ENCODE results near the gene RALGAPB. TPM values are rescaled to one million over a fixed set of nuclear protein-coding genes. Genes with fewer than 3 reads are reported as not detected.
"Not testable (repeated sequence)": the region's sequence is repeated elsewhere in the genome, so short reads cannot be mapped to it uniquely, and the experiment has no call there.

RALGAPB gene
- total RNA-seq, 1 experiment from 2014 or later = 21.4 TPM

DNA sequence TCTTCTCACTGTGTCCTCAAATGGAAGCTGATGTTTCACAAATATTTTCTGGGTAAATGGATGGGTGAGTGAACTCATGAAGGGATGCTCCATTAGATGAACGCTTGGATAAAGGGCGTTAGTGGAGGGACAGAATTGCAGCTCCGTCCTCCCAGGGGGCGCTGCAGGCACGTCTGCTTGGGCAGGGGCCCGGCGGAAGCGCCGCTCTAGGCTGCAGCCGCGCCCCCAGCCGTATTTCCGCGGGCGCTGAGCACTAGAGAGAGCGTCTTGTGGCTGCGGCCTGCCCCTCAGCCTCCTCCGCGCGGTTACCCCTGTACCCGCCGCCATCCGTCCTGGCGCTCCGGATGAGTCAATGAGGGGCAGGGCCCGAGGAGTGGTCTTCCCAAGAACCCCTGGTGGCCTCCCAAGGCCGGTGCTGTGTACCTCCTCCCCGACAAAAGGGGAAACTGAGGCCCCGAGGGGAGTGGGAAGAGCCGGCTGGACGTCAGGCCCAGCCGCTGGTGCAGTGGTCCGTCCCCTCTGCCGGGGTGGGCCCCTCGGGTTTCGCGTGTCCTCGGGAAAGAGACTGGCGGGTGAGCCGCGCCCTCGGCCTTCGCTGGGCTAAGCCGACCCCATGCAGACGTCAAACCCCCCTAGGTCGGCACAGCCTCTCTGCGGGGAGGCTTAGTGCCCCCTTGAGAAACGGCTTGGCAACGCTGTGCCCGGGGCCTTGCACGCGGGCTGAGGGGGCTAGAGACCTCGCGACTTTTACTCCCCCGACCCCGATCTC lies 26.0 kb upstream of the RALGAPB start:
- DNase-seq (ENCODE audit: low read depth) = peak; percentile 87

DNA sequence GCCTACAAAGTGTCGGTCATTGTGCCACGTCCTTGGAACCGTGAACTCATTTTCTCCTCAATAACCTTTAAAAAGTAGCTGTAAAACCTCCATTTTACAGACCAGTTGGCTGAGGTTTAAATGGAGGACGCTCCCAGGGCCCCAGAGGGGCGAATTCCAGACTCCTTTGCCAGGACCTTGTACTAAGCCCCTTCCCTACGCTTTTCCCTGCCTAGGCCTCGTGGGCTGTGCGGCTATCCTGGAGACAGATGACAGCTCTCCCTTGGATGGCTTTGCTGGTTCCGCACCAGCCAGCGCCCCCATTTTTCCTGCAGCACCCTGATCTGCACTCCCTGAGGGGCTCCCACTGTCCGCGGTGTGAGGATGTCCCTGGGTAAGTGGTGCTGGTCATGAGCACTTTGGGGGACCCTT lies 25.4 kb upstream of the RALGAPB start:
- no peak for DNase-seq (ENCODE audit: low read depth)

DNA sequence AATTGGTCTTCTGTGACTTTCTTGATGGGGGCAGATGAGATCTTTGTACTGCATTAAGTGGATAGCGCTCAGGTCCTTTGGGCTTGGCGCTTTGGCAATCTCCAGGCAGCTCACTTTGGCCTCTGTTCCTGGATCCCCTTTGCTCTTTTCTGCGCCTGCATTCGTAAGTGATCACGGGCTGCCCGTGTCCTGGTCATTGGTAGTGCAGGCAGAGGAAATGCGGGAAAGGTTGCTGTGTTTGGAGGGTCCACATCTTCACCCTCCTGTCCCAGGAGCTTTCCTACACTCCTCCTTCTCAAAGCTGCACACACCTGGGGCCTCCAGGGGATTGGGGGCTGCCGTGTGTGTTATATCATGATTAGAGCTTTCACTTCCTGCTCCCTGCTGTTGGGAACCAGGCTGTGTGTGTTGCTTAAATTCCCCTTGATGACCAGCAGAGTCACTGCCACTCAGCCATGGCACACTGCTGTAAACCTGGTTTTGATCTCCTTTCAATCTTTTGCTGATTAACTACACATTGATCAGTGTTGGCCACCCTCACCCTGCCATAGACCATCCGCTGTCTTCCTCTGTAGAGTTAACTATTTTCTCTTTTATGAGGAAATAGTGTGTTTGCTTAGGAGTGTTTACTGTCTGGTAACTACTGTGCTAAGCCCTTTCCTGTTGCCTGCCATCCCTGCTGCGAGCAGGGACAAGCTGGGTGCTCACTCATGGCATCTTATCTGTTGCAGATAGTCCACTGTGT lies 24.5 kb upstream of the RALGAPB start:
- no peak for DNase-seq (ENCODE audit: low read depth)

DNA sequence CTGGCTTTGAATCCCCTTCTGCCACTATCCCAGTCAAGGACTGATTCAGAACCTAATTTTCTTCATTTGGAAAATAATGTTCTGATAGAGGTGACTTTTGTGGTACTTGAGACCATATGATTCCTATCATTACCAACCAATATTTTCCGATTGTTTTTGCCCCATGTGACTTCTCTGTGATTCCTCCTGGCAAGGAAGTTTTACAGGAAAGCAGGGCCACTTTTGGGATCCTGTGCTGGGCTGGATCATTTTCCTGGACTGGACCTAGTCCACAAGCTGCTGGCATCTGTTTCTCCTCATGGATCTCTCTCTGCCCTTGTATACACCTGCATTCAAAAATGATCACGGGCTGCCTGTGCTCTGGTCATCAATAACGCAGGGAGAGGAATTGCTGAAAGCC lies 23.6 kb upstream of the RALGAPB start:
- no peak for DNase-seq (ENCODE audit: low read depth)

DNA sequence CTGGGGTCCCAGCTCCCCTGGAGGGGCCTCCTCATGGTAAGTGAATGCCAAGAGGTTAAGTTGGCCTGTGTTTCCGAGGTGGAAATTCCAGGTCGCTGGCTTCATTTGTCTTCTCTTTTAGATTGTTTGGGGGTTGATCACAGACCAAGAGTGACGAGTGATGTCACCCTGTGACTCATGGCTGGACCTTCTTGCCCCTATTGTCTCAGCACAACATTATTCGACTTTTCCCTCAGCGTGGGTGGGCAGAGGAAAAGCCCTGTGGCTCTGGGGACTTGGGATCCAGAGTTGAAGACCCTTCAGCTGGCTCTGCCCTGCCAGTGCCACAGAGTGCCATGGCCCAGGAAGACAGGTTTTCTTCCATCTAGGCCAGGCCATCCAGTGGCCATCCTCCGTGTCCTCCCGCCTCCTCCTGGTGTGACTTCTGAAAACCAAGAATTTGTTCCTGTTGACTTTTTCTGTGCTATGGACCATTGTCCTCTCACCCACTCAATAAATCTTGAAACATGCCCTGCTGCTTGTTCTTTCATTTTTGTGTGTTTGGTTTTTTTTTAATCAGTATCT lies 22.1 kb upstream of the RALGAPB start:
- peak; percentile 24 for DNase-seq (ENCODE audit: low read depth)

DNA sequence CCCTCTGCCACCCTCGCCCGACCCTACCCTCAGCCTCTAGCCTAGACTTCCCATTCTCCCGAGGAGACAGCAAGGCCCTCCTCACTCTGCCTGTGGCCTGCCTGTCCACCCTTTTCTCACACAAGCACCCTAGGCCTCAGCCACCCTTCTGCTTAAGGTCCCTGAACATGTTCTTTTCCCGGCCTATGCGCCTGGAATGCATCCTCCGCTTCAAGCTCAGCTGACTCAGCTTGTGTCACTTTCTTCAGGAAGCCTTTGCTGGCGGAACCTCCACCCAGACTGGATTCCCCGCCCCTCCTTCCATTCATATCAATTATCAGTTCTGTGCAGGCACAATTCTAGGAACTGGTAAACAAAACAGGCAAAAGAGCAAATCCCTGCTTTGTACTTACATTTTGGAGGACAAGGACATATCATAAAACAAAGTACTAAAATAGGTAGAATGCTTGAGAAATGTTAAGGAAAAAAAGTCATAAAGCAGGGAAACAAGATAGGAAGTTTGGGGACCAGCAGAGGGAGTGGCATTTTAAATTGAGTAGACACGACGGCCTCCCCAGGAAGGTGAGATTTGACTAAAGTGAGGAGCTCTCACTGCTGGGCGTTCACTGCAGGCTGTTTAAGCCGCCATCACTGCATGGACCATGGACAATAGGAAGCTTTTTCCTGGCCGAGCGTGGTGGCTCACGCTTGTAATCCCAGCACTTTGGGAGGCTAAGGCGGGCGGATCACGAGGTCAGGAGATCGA lies 19.6 kb upstream of the RALGAPB start:
- DNase-seq (ENCODE audit: low read depth) = peak; percentile 15

DNA sequence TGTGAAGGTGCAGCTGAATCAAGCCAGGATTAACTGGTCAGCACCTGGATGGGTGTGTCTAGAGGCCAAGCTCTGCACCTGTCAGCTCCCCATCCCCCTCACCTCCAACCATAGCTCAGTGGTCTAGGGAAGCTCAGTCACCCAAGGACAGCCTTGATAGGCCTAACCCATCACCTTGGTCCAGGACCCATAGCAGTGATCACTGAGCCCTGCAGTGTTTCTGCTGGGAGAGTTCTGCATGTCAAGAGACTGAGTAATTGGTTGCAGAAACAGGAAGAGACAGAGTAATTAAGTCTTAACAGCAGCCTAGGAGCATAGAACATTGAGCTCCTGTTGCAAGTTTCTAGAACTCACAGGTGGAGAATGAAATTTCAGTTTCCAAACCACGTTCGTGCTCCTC lies 18.7 kb upstream of the RALGAPB start:
- DNase-seq (ENCODE audit: low read depth) = no peak

DNA sequence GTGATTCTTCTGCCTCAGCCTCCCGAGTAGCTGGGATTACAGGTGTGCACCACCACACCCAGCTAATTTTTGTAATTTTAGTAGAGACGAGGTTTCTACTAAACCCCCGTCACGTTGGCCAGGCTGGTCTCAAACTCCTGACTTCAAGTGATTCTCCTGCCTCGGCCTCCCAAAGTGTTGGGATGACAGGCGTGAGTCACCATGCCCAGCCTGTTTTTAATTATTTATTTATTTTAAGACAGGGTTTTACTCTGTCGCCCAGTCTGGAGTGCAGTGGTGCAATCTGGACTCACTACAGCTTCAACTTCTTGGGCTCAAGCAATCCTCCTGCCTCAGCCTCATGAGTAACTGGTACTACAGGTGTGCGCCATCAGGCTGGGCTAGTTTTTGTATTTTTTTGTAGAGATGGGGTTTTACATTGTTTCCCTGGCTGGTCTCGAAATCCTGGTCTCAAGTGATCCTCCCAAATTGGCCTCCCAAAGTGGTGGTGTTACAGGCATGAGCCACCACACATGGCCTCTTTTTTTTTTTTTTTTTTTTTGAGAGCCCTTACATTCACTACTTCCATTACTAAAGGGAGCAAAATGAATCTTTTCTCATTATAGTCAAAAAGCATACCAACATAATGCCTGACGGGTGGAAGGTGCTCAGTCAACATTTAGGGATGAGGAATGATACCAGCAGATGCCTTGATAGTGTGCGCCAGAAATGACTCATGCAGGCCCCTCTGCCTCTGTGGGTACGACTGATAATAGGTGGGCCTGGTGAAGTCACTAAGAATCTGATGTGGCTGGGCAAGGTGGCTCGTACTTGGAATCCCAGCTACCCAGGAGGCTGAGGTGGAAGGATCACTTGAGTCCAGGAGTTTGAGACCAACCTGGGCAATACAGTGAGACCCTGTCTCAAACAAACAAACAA lies 17.8 kb upstream of the RALGAPB start:
- DNase-seq (ENCODE audit: low read depth) = no peak

DNA sequence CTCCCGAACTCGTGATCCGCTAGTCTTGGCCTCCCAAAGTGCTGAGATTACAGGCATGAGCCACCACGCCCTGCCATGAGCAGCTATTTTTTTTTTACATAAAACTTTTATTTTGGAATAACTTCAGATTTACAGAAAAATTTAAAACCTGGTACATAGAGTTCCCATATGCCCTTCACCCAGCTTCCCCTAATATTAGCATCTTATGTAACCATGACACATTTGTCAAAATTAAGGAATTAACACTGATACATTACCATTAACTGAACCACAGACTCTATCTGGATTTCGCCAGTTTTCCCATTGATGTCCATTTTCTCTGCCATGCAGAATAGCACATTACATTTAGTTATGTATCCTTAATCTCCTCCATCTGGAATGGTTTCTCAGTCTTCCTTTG lies 14.3 kb upstream of the RALGAPB start:
- DNase-seq (ENCODE audit: low read depth) = no peak

DNA sequence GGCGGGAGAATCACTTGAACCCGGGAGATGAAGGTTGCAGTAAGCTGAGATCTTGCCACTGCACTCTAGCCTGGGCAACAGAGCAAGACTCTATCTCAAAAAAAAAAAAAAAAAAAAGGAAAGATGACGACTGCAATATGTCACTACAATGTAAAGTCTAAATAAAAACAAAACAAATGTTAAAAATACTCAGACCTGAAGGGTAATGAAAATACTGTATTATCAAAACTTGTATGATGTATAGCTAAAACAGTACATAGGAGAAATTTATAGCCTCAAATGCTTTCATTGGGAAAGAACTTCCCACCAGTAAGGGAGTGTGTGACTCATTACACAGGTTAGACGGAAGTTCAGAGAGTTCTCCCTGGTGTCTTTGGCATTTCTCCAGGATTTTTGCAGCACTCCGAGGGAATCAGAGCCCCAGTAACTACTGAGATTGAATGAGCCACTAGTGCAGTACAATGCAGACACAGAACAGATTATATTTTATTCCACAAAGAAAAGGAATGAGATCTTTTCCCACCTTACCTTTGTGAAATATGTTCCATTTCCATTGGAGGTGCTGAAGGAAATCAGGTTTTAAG lies 12.5 kb upstream of the RALGAPB start:
- DNase-seq (ENCODE audit: low read depth) = peak; percentile 75

DNA sequence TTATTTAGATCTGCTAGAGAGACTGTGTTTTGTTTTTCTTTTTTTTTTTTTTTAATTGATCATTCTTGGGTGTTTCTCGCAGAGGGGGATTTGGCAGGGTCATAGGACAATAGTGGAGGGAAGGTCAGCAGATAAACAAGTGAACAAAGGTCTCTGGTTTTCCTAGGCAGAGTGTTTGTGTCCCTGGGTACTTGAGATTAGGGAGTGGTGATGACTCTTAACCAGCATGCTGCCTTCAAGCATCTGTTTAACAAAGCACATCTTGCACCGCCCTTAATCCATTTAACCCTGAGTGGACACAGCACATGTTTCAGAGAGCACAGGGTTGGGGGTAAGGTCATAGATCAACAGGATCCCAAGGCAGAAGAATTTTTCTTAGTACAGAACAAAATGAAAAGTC lies 12.0 kb upstream of the RALGAPB start:
- DNase-seq (ENCODE audit: low read depth) = not testable (repeated sequence)

DNA sequence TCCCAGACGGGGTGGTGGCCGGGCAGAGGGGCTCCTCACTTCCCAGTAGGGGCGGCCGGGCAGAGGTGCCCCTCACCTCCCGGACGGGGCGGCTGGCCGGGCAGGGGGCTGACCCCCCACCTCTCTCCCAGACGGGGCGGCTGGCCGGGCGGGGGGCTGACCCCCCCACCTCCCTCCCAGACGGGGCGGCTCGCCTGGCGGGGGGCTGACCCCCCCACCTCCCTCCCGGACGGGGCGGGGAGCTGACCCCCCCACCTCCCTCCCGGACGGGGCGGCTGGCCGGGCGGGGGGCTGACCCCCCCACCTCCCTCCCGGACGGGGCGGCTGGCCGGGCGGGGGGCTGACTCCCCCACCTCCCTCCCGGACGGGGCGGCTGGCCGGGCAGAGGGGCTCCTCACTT lies 11.5 kb upstream of the RALGAPB start:
- not testable (repeated sequence) for DNase-seq (ENCODE audit: low read depth)

DNA sequence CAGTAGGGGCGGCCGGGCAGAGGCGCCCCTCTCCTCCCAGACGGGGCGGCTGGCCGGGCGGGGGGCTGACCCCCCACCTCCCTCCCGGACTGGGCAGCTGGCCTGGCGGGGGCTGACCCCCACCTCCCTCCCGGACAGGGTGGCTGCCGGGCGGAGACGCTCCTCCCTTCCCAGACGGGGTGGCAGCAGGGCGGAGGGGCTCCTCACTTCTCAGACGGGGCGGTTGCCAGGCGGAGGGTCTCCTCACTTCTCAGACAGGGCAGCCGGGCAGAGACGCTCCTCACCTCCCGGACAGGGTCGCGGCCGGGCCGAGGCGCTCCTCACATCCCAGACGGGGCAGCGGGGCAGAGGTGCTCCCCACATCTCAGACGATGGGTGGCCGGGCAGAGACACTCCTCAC lies 11.1 kb upstream of the RALGAPB start:
- not testable (repeated sequence) for DNase-seq (ENCODE audit: low read depth)

DNA sequence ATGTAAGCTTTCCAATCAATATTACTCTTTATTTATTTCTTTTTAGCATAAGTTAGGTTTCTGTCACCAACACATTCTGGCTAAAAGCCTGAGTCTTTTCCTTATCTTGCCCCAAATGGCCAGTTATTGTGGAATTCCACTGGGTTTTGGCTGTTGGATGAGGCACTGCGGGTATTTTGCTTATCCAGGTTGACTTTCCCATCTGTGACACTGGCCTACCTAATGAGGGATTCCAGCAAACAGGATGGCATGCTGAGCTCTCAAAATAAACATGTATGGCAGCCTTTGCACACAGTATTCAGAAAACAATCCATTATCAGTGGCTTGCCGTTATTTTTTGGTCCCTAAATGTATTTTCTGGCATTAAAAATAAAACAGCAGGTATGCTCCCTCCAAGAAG lies 6.5 kb upstream of the RALGAPB start:
- no peak for DNase-seq (ENCODE audit: low read depth)

DNA sequence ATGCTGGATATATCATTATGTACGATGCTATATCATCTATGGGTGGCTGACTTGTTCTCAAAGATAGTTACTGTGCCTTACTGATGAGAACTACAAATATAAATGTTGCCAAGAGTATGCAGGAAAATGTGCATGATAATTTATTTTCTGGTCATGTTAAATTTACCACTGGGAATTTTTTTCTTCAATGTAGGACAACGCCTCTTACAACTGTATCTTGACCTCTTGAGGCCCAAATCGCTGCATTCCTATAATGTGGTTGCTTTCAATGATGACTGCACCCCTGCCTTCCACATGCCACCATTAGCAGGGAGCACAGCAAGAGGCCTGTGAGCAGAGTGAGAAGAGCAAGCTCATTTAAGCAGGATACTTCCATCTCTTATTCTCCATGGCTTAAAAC lies 5.7 kb upstream of the RALGAPB start:
- DNase-seq (ENCODE audit: low read depth) = no peak

DNA sequence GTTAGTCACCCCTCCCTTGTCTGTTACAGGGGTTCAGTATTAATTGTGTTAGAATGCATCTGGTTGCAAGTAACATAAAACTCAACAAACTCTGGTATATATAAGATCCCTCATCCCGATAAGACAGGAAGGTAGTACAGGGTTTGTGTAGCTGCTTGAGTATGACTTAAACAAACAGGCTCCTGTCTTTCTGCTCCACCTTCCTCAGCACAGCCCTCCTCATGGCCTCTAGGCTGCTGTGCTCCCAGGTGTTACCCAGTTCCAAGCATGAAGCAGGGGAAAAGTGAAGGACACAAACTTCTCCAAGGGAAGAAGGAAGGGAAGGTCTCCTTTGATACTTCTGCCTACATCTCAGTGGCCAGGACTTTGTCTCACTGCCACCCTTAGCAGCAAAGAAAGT lies 1.4 kb upstream of the RALGAPB start:
- DNase-seq (ENCODE audit: low read depth) = no peak

DNA sequence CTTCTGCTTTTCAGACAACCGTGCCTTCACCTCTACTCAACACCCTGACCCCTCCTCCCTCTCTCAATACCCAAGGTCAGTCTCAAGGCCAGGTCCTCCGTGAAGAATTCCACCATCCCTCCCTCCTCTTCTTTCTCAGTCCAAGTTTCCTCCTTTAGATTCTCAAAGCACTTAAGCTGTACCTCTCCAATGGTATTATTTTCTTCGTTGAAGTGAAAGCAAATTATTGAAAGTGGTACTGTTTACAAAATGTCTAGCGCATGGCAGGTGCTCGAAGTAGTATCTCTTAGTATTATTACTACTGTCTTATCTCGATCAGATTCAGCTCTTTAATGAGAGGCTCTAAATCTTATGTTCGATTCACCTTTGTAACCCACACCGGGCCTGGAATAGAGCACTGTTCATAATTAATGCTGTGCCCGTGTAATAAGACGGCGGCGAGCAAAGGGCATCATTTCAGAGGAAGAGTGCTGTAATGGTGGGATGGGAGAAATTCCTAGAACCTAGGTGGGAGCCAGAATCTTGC lies 593 bp upstream of the RALGAPB start:
- no peak for DNase-seq (ENCODE audit: low read depth)

DNA sequence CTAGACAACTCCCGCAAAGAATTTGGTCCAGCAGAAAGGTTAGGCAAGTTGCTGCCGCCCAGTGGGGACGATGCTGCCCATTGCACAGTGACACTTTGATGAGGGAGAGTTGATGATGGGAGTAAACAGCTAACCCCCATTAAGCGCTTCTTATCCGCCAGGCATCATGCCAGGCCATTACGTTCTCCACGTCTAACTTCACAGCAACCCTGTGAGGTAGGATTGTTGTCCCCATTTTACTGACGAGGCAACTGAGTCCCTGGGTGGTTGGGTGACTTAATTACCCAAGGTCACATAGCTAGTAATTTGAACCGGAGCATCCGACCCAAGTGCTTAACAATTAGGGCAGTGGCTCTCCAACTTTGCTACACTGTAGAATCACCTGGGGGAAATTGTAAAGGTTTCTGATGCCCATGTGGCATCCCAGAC lies 738 bp downstream of the RALGAPB start:
- DNase-seq (ENCODE audit: low read depth) = peak; percentile 25

DNA sequence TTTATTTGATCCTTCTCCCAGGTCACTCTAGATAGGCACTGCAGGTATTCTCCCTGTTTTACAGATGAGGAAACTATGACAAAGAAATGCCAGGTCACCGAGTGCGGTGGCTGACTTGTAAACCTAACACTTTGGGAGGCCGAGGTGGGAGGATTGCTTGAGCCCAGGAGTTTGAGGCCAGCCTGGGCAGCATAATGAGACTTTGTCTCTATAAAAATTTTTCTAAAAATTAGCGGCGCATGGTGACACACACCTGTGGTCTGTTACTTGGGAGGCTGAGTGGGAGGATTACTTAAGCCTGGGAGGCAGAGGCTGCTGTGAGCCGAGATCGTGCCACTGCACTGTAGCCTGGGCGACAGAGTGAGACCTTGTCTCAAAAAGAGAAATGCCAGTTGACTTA lies 5.1 kb downstream of the RALGAPB start:
- DNase-seq (ENCODE audit: low read depth) = no peak

DNA sequence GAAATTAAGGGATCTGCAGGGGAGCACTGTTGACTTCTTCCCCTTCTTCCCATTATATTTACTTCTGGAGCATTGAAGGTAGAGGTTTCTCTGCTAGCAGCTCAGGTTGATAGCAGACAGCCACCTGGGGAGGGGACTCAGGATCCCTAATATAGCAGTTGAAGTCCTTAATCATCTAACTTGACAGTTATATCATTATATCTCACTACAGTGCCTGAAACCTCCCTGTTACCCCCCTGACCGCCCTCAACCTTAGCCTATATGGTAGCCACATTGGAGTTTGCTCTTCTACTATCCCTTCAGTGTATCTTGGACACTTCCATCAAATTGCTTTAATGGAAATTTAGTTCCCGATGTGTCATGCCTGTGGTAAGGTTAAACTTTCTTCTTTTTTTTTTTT lies 7.0 kb downstream of the RALGAPB start:
- no peak for DNase-seq (ENCODE audit: low read depth)
